ENCODE data around the gene COL18A1. TPM values are rescaled to one million over a fixed set of nuclear protein-coding genes. Genes with fewer than 3 reads are reported as not detected.

Gene COL18A1
- total and polyA plus RNA-seq, 2 donors: 18.9 to 58.6 TPM

DNA sequence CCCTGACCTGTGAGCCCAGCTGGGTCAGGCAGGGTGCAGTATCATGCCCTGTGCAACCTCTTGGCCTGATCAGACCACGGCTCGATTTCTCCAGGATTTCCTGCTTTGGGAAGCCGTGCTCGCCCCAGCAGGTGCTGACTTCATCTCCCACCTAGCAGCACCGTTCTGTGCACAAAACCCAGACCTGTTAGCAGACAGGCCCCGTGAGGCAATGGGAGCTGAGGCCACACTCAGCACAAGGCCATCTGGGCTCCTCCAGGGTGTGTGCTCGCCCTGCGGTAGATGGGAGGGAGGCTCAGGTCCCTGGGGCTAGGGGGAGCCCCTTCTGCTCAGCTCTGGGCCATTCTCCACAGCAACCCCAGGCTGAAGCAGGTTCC, 107.6 kb downstream of the COL18A1 start:
- Histone ChIP-seq H3K9me3 (ENCODE audit: control insufficient read depth in 2 of 2, insufficient read depth in 1 of 2, low read length in 1 of 2) (no peaks in the 10 kb centered on the region), H3K27ac (ENCODE audit: low read depth in 1 of 2, low read length in 1 of 2) (no peak overlapping the region), H3K36me3 (ENCODE audit: control insufficient read depth in 2 of 2, insufficient read depth in 2 of 2, low read length in 1 of 2) (peaks cover 16 to 63% of the 10 kb centered on the region in 2 donors), H3K4me3 (ENCODE audit: low read length in 2 of 2) (no peak overlapping the region), H3K4me1 (ENCODE audit: control insufficient read depth in 2 of 2, insufficient read depth in 2 of 2, low read length in 2 of 2) (no peaks in the 10 kb centered on the region), H3K27me3 (ENCODE audit: control insufficient read depth in 2 of 2, insufficient read depth in 1 of 2, low read length in 1 of 2) (no peaks in the 10 kb centered on the region)
- no peak for DNase-seq (ENCODE audit: low read depth in 6 of 9, low spot score in 9 of 9)
- 97% methylated on average over 8 of the region's 8 CpGs for WGBS

DNA sequence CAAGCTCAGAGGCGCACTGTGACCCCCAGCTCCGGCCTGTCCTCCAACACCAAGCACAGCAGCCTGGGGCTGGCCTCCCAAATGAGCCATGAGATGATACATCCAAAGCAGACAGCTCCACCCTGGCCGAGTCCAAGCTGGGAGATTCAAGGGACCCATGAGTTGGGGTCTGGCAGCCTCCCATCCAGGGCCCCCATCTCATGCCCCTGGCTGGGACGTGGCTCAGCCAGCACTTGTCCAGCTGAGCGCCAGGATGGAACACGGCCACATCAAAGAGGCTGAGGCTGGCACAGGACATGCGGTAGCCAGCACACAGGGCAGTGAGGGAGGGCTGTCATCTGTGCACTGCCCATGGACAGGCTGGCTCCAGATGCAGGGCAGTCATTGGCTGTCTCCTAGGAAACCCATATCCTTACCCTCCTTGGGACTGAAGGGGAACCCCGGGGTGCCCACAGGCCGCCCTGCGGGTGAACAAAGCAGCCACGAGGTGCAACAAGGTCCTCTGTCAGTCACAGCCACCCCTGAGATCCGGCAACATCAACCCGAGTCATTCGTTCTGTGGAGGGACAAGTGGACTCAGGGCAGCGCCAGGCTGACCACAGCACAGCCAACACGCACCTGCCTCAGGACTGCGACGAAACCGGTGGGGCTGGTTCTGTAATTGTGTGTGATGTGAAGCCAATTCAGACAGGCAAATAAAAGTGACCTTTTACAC, 108.2 kb downstream of the COL18A1 start:
- Histone ChIP-seq H3K9me3 (ENCODE audit: control insufficient read depth in 2 of 2, insufficient read depth in 1 of 2, low read length in 1 of 2) (no peaks in the 10 kb centered on the region), H3K4me1 (ENCODE audit: control insufficient read depth in 2 of 2, insufficient read depth in 2 of 2, low read length in 2 of 2) (no peaks in the 10 kb centered on the region), H3K27ac (ENCODE audit: low read depth in 1 of 2, low read length in 1 of 2) (no peak overlapping the region), H3K4me3 (ENCODE audit: low read length in 2 of 2) (no peak overlapping the region), H3K27me3 (ENCODE audit: control insufficient read depth in 2 of 2, insufficient read depth in 1 of 2, low read length in 1 of 2) (no peaks in the 10 kb centered on the region), H3K36me3 (ENCODE audit: control insufficient read depth in 2 of 2, insufficient read depth in 2 of 2, low read length in 1 of 2) (peaks cover 16 to 63% of the 10 kb centered on the region in 2 donors)
- DNase-seq (ENCODE audit: low read depth in 6 of 9, low spot score in 9 of 9): no peak
- 92% methylated on average over 19 of the region's 19 CpGs for WGBS

DNA sequence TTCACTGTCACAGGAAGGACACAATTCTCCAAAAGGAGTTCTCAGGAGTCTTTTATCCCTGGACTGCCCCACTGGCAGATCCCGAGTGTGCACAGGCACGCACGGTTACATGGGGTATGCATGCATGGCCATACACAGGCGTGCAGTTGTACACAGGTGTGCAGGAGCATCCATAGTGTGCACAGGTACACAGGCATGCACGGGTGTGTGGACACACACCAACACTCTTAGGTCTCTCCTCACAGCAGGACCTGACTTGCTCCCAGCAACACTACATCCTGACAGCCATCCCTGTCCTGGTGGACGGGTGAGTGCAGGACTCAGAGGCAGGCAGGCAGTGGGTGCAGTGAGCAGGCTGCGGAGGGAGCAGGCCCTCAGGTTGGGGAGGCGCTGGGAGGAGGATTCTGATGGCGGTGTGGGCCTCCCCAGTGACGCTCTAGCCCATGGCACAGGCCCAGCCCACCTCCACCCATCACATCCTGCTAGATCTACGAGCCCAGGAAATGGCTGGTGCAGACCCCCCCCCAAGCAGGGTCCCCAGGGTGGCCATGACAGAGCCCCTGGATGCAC, 108.9 kb downstream of the COL18A1 start:
- no peaks in the 10 kb centered on the region for H3K9me3 ChIP-seq (ENCODE audit: control insufficient read depth in 2 of 2, insufficient read depth in 1 of 2, low read length in 1 of 2)
- 94% methylated on average over 11 of the region's 11 CpGs for WGBS
- no peaks in the 10 kb centered on the region for H3K4me1 ChIP-seq (ENCODE audit: control insufficient read depth in 2 of 2, insufficient read depth in 2 of 2, low read length in 2 of 2)
- H3K4me3 ChIP-seq (ENCODE audit: low read length in 2 of 2): no peak overlapping the region
- peaks cover 16 to 63% of the 10 kb centered on the region in 2 donors for H3K36me3 ChIP-seq (ENCODE audit: control insufficient read depth in 2 of 2, insufficient read depth in 2 of 2, low read length in 1 of 2)
- no peak for DNase-seq (ENCODE audit: low read depth in 6 of 9, low spot score in 9 of 9)
- H3K27ac ChIP-seq (ENCODE audit: low read depth in 1 of 2, low read length in 1 of 2): no peak overlapping the region
- H3K27me3 ChIP-seq (ENCODE audit: control insufficient read depth in 2 of 2, insufficient read depth in 1 of 2, low read length in 1 of 2): no peaks in the 10 kb centered on the region

GRCh38 chr21:45514311-45515021, 109.5 kb downstream of the COL18A1 start:
- Histone ChIP-seq H3K27ac (ENCODE audit: low read depth in 1 of 2, low read length in 1 of 2) (no peak overlapping the region), H3K9me3 (ENCODE audit: control insufficient read depth in 2 of 2, insufficient read depth in 1 of 2, low read length in 1 of 2) (no peaks in the 10 kb centered on the region), H3K4me1 (ENCODE audit: control insufficient read depth in 2 of 2, insufficient read depth in 2 of 2, low read length in 2 of 2) (no peaks in the 10 kb centered on the region), H3K27me3 (ENCODE audit: control insufficient read depth in 2 of 2, insufficient read depth in 1 of 2, low read length in 1 of 2) (no peaks in the 10 kb centered on the region), H3K36me3 (ENCODE audit: control insufficient read depth in 2 of 2, insufficient read depth in 2 of 2, low read length in 1 of 2) (peaks cover 16 to 68% of the 10 kb centered on the region in 2 donors), H3K4me3 (ENCODE audit: low read length in 2 of 2) (no peak overlapping the region)
- 95% methylated on average over 22 of the region's 22 CpGs for WGBS
- no peak for DNase-seq (ENCODE audit: low read depth in 6 of 9, low spot score in 9 of 9)

- 96% methylated on average over 31 of the region's 31 CpGs for WGBS
- H3K9me3 ChIP-seq (ENCODE audit: control insufficient read depth in 2 of 2, insufficient read depth in 1 of 2, low read length in 1 of 2): peaks cover 0 to under 1% of the 10 kb centered on the region in 2 donors
- H3K27me3 ChIP-seq (ENCODE audit: control insufficient read depth in 2 of 2, insufficient read depth in 1 of 2, low read length in 1 of 2): no peaks in the 10 kb centered on the region
- DNase-seq (ENCODE audit: low read depth in 6 of 9, low spot score in 9 of 9): no peak
- H3K4me1 ChIP-seq (ENCODE audit: control insufficient read depth in 2 of 2, insufficient read depth in 2 of 2, low read length in 2 of 2): no peaks in the 10 kb centered on the region
- H3K27ac ChIP-seq (ENCODE audit: low read depth in 1 of 2, low read length in 1 of 2): no peak overlapping the region
- peaks cover 16 to 70% of the 10 kb centered on the region in 2 donors for H3K36me3 ChIP-seq (ENCODE audit: control insufficient read depth in 2 of 2, insufficient read depth in 2 of 2, low read length in 1 of 2)
- H3K4me3 ChIP-seq (ENCODE audit: low read length in 2 of 2): no peak overlapping the region
Observed at GRCh38 chr21:45515241-45516061, 110.5 kb downstream of the COL18A1 start.

DNA sequence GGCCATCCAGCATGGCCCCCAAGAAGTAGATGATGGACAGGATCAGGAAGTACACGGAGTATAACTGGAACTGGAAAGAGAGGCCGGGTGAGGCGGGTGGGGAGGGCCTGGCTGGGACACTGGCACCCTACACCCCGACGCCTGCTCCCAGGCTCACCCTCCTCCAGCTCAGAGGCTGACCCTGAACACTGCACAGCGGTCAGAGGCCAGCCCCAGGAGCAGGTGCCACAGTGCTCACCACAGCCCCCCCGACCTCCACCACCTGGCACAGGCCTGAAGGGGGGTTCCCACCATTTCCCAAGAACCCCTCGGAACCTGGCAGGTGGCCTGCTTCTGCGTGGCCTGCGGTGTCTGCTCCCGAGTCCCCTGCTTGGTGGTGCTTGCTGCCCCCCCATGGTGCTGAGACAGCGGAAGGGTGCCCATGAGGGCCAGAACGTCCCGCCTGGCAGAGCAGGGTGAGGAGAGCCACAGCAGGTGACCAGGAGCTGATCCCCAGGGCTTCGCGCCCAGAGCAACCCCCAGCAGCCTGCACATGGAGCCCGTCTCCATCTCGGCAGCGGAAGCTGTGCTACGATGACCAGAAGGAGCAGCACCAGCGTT, 111.2 kb downstream of the COL18A1 start:
- Histone ChIP-seq H3K36me3 (ENCODE audit: control insufficient read depth in 2 of 2, insufficient read depth in 2 of 2, low read length in 1 of 2) (peaks cover 16 to 69% of the 10 kb centered on the region in 2 donors), H3K27me3 (ENCODE audit: control insufficient read depth in 2 of 2, insufficient read depth in 1 of 2, low read length in 1 of 2) (no peaks in the 10 kb centered on the region), H3K9me3 (ENCODE audit: control insufficient read depth in 2 of 2, insufficient read depth in 1 of 2, low read length in 1 of 2) (peaks cover 0 to 2% of the 10 kb centered on the region in 2 donors), H3K4me1 (ENCODE audit: control insufficient read depth in 2 of 2, insufficient read depth in 2 of 2, low read length in 2 of 2) (no peaks in the 10 kb centered on the region), H3K27ac (ENCODE audit: low read depth in 1 of 2, low read length in 1 of 2) (no peak overlapping the region), H3K4me3 (ENCODE audit: low read length in 2 of 2) (no peak overlapping the region)
- 89% methylated on average over 21 of the region's 21 CpGs for WGBS
- no peak for DNase-seq (ENCODE audit: low read depth in 6 of 9, low spot score in 9 of 9)

- no peaks in the 10 kb centered on the region for H3K27me3 ChIP-seq (ENCODE audit: control insufficient read depth in 2 of 2, insufficient read depth in 1 of 2, low read length in 1 of 2)
- DNase-seq (ENCODE audit: low read depth in 6 of 9, low spot score in 9 of 9): no peak
- H3K27ac ChIP-seq (ENCODE audit: low read depth in 1 of 2, low read length in 1 of 2): no peak overlapping the region
- H3K4me3 ChIP-seq (ENCODE audit: low read length in 2 of 2): no peak overlapping the region
- no peaks in the 10 kb centered on the region for H3K4me1 ChIP-seq (ENCODE audit: control insufficient read depth in 2 of 2, insufficient read depth in 2 of 2, low read length in 2 of 2)
- 98% methylated on average over 14 of the region's 14 CpGs for WGBS
- peaks cover 16 to 67% of the 10 kb centered on the region in 2 donors for H3K36me3 ChIP-seq (ENCODE audit: control insufficient read depth in 2 of 2, insufficient read depth in 2 of 2, low read length in 1 of 2)
- peaks cover 0 to 2% of the 10 kb centered on the region in 2 donors for H3K9me3 ChIP-seq (ENCODE audit: control insufficient read depth in 2 of 2, insufficient read depth in 1 of 2, low read length in 1 of 2)
Observed at GRCh38 chr21:45516671-45517151, 111.7 kb downstream of the COL18A1 start.

- WGBS: 94% methylated on average over 15 of the region's 15 CpGs
- Histone ChIP-seq H3K36me3 (ENCODE audit: control insufficient read depth in 2 of 2, insufficient read depth in 2 of 2, low read length in 1 of 2) (peaks cover 18 to 65% of the 10 kb centered on the region in 2 donors), H3K4me3 (ENCODE audit: low read length in 2 of 2) (no peak overlapping the region), H3K27ac (ENCODE audit: low read depth in 1 of 2, low read length in 1 of 2) (no peak overlapping the region), H3K9me3 (ENCODE audit: control insufficient read depth in 2 of 2, insufficient read depth in 1 of 2, low read length in 1 of 2) (peaks cover 0 to 2% of the 10 kb centered on the region in 2 donors), H3K4me1 (ENCODE audit: control insufficient read depth in 2 of 2, insufficient read depth in 2 of 2, low read length in 2 of 2) (no peaks in the 10 kb centered on the region), H3K27me3 (ENCODE audit: control insufficient read depth in 2 of 2, insufficient read depth in 1 of 2, low read length in 1 of 2) (no peaks in the 10 kb centered on the region)
- DNase-seq (ENCODE audit: low read depth in 6 of 9, low spot score in 9 of 9): no peak
Observed at GRCh38 chr21:45517249-45518065, 112.5 kb downstream of the COL18A1 start.
